ENCODE data around the gene ROR2. TPM values are rescaled to one million over a fixed set of nuclear protein-coding genes. Genes with fewer than 3 reads are reported as not detected.

Gene ROR2
- total and polyA plus RNA-seq, 2 donors (not counting 3 experiments of a cell fraction or from before 2014, with no cell fraction given): not detected

DNA sequence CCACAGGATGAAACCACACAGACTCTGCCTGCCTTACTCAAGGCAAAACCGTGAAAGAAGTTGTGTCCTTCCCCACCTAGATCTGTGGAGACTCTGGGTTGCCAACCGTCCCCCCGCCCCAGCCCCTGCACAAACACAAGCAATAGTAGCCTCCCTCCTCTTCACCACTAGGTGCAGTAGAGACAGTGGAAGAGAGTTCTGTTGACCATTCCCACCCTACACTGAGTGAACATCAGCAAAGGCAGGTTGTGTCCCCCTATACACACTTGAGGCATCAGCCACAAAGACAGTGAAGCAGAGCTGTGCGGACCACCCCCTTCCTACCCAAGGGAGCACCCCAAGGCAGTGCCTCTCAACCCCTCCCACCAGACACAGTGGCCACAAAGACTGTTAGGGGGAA lies 302.7 kb downstream of the ROR2 start:
- Histone ChIP-seq H3K4me1 (ENCODE audit: control insufficient read depth, extremely low read depth, insufficient read depth, low read length) (no peaks in the 10 kb centered on the region), H3K9ac (replicated peaks; ENCODE audit: extremely low read depth, insufficient read depth, low read length) (no peak overlapping the region), H3K36me3 (ENCODE audit: control insufficient read depth in 2 of 2, extremely low read depth in 1 of 2, insufficient read depth in 2 of 2, low read length in 2 of 2) (no peaks in the 10 kb centered on the region), H2AFZ (ENCODE audit: low read depth, low read length) (no peak overlapping the region), H3K4me3 (replicated peaks in 1 of 3; ENCODE audit: insufficient read depth in 1 of 3, low read depth in 1 of 3, low read length in 3 of 3) (no peak overlapping the region), H3K27ac (ENCODE audit: insufficient read depth, low read depth, low read length) (no peak overlapping the region), H3K9me3 (replicated peaks; ENCODE audit: control insufficient read depth, insufficient read depth, low read length) (no peaks in the 10 kb centered on the region), H3K27me3 (ENCODE audit: control insufficient read depth in 2 of 2, insufficient read depth in 2 of 2, low read length in 2 of 2) (no peaks in the 10 kb centered on the region), H4K20me1 (replicated peaks; ENCODE audit: control insufficient read depth, extremely low read depth, insufficient read depth, low read length) (no peaks in the 10 kb centered on the region), H3K4me2 (ENCODE audit: insufficient read depth, low read length) (no peak overlapping the region), H3K79me2 (ENCODE audit: control insufficient read depth, insufficient read depth, low read length) (no peaks in the 10 kb centered on the region), H3K9me1 (replicated peaks; ENCODE audit: control insufficient read depth, extremely low read depth, insufficient read depth, low read length) (no peaks in the 10 kb centered on the region)
- no peak for FAIRE-seq
- DNase-seq (ENCODE audit: low read depth, low spot score): no peak
- ChIA-PET POLR2A (no interaction called here), CTCF (no interaction called here)
- no TSS peak for BruUV-seq (replicated peaks)
- TF ChIP-seq MYC (IDR thresholded peaks at IDR 0.05; ENCODE audit: low read depth, low read length) (no peak), FOS (IDR thresholded peaks at IDR 0.05; ENCODE audit: borderline replicate concordance, insufficient read depth, low read length) (no peak), POLR2A (IDR thresholded peaks at IDR 0.05; ENCODE audit: low read depth, low read length) (no peak), POLR2AphosphoS5 (IDR thresholded peaks at IDR 0.05; ENCODE audit: insufficient read depth, low read depth, low read length) (no peak), JUN (IDR thresholded peaks at IDR 0.05; ENCODE audit: borderline replicate concordance, insufficient read depth, insufficient read length, low read depth) (no peak), GATA2 (IDR thresholded peaks at IDR 0.05; ENCODE audit: insufficient read depth, insufficient read length, low read depth, low read length) (no peak), MAX (IDR thresholded peaks at IDR 0.05; ENCODE audit: insufficient read depth, insufficient read length) (no peak), EZH2 (IDR thresholded peaks at IDR 0.05; ENCODE audit: borderline replicate concordance, low read depth, low read length, severe bottlenecking) (no peak), CTCF (IDR thresholded peaks at IDR 0.05; ENCODE audit: extremely low read depth in 1 of 2, insufficient read depth in 1 of 2, low read depth in 1 of 2, low read length in 2 of 2) (no peak)
- dilution Hi-C loops (cut with MboI; ENCODE audit: extremely low pct_ligation_motif_present, low sequenced_read_pairs) (no loop called here), intact Hi-C loops (cut with micrococcal nuclease) (no loop called here)

All from endothelial cell of umbilical vein (primary cell).